ENCODE data around the gene SCARB1. TPM values are rescaled to one million over a fixed set of nuclear protein-coding genes. Genes with fewer than 3 reads are reported as not detected.

Gene SCARB1
- total and polyA plus RNA-seq, 2 donors (not counting 1 experiment from before 2014, with no cell fraction given): 14.7 to 32.5 TPM

DNA sequence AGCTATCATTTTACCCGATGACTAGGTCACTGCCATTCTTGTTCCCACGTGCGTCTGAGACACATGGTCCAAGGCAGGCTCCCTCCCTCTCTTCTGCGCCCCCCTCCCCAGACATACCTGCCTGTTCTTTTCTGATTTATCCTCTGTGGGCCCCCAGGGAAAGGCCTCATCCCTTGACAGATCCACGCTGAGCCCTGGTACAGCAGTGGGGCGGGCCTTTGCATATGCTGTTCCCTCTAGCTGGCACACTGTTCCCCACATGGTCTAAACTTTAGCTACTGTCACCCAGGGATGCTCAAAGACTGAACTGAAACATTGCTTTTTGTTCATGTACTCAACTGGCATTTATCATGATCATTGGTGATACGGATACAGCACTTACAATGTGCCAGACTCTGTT lies 122.5 kb downstream of the SCARB1 start:
- Histone ChIP-seq H3K79me2 (ENCODE audit: control insufficient read depth, insufficient read depth, low read length) (no peaks in the 10 kb centered on the region), H3K4me3 (replicated peaks in 1 of 4; ENCODE audit: control extremely low read depth in 1 of 4, insufficient read depth in 1 of 4, low read depth in 3 of 4, low read length in 4 of 4) (no peak overlapping the region), H4K20me1 (ENCODE audit: control insufficient read depth, extremely low read depth, insufficient read depth, low read length) (no peaks in the 10 kb centered on the region), H3K9ac (ENCODE audit: insufficient read depth, low read length) (no peak overlapping the region), H3K4me1 (ENCODE audit: control insufficient read depth, extremely low read depth, insufficient read depth, low read length) (peaks cover 3% of the 10 kb centered on the region), H3K27ac (ENCODE audit: insufficient read depth, low read length) (no peak overlapping the region), H3K4me2 (ENCODE audit: extremely low read depth, insufficient read depth, low read length) (no peak overlapping the region), H3K36me3 (ENCODE audit: control insufficient read depth, insufficient read depth, low read length) (no peaks in the 10 kb centered on the region), H2AFZ (ENCODE audit: low read length) (no peak overlapping the region), H3K27me3 (ENCODE audit: control insufficient read depth, insufficient read depth, low read length) (no peaks in the 10 kb centered on the region), H3K9me3 (ENCODE audit: control insufficient read depth, insufficient read depth, low read depth, low read length) (no peaks in the 10 kb centered on the region)
- TF ChIP-seq, protein P1, sequence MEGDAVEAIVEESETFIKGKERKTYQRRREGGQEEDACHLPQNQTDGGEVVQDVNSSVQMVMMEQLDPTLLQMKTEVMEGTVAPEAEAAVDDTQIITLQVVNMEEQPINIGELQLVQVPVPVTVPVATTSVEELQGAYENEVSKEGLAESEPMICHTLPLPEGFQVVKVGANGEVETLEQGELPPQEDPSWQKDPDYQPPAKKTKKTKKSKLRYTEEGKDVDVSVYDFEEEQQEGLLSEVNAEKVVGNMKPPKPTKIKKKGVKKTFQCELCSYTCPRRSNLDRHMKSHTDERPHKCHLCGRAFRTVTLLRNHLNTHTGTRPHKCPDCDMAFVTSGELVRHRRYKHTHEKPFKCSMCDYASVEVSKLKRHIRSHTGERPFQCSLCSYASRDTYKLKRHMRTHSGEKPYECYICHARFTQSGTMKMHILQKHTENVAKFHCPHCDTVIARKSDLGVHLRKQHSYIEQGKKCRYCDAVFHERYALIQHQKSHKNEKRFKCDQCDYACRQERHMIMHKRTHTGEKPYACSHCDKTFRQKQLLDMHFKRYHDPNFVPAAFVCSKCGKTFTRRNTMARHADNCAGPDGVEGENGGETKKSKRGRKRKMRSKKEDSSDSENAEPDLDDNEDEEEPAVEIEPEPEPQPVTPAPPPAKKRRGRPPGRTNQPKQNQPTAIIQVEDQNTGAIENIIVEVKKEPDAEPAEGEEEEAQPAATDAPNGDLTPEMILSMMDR (conservative IDR thresholded peaks at IDR 0.05 in 1 of 2, IDR thresholded peaks at IDR 0.05 in 1 of 2; ENCODE audit: low read depth in 1 of 2, low read length in 2 of 2): no peak
- no peak for TF ChIP-seq EZH2 (IDR thresholded peaks at IDR 0.05; ENCODE audit: low read length, missing control alignments)
- no peak for DNase-seq (ENCODE audit: low read depth in 2 of 2)

DNA sequence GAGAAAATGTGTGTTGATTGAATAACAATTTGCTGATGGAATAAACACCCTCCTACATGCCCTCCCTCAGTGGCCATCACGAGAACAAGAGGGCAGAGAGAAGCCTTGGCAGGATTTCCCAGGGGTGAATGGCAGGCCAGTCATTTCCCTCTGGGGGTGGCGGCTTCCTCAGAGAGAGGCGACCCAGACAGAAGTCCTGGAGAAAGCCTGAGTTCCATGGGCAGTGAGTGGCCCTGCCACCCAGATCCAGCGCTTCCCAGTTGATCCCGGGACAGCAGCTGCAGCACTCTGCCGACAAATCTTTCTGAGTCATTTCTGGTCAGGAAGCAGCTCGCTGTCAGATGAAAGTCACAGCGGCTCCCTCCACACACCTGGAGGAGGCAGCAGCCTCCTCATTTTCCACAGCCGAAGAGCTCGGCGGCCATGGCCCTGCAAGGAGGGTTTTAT lies 123.0 kb downstream of the SCARB1 start:
- H2AFZ ChIP-seq (ENCODE audit: low read length): no peak overlapping the region
- H3K4me1 ChIP-seq (ENCODE audit: control insufficient read depth, extremely low read depth, insufficient read depth, low read length): peaks cover 2% of the 10 kb centered on the region
- DNase-seq (ENCODE audit: low read depth in 2 of 2): peak in 1 of 2 donors; percentile 72

DNA sequence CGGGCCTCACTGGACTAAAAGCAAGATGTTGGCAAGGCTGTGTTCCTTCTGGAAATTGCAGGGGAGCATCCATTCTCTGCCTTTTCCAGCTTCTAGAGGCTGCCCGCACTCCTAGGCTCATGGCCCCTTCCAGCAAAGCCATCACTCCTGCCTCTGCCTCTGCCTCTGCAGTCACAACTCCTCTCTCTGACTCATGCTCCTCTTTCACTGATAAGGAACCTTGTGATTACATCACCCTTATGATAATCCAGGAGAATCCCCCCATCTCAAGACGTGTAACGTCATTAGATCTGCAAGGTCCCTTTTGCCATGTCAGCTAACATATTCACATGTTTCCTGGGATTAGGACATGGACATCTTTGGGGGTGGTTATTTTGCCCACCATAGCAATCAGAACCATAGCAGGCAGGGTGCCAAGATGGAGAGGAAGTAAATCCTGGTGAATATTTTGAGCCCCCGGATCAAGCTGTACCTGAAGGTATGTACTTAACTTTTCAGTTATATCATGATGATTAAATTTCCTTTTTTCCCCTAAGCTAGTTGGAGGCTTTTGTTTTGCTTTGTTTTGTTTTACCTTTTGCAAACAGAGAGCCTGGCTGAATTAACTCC lies 123.6 kb downstream of the SCARB1 start:
- Histone ChIP-seq H4K20me1 (ENCODE audit: control insufficient read depth, extremely low read depth, insufficient read depth, low read length) (no peaks in the 10 kb centered on the region), H3K4me1 (ENCODE audit: control insufficient read depth, extremely low read depth, insufficient read depth, low read length) (peaks cover 2% of the 10 kb centered on the region), H3K27ac (ENCODE audit: insufficient read depth, low read length) (no peak overlapping the region), H3K4me2 (ENCODE audit: extremely low read depth, insufficient read depth, low read length) (no peak overlapping the region), H2AFZ (ENCODE audit: low read length) (no peak overlapping the region), H3K79me2 (ENCODE audit: control insufficient read depth, insufficient read depth, low read length) (no peaks in the 10 kb centered on the region), H3K36me3 (ENCODE audit: control insufficient read depth, insufficient read depth, low read length) (no peaks in the 10 kb centered on the region), H3K9me3 (ENCODE audit: control insufficient read depth, insufficient read depth, low read depth, low read length) (no peaks in the 10 kb centered on the region), H3K4me3 (replicated peaks in 1 of 4; ENCODE audit: control extremely low read depth in 1 of 4, insufficient read depth in 1 of 4, low read depth in 3 of 4, low read length in 4 of 4) (no peak overlapping the region), H3K9ac (ENCODE audit: insufficient read depth, low read length) (no peak overlapping the region), H3K27me3 (ENCODE audit: control insufficient read depth, insufficient read depth, low read length) (no peaks in the 10 kb centered on the region)
- peak in 1 of 2 donors; percentile 65 for DNase-seq (ENCODE audit: low read depth in 2 of 2)
- TF ChIP-seq EZH2 (IDR thresholded peaks at IDR 0.05; ENCODE audit: low read length, missing control alignments): no peak
- TF ChIP-seq, protein P1 (conservative IDR thresholded peaks at IDR 0.05 in 1 of 2, IDR thresholded peaks at IDR 0.05 in 1 of 2; ENCODE audit: low read depth in 1 of 2, low read length in 2 of 2): no peak

More for the DNA sequence above, 123.0 kb downstream of the SCARB1 start:
- Histone ChIP-seq H3K9me3 (ENCODE audit: control insufficient read depth, insufficient read depth, low read depth, low read length) (no peaks in the 10 kb centered on the region), H3K9ac (ENCODE audit: insufficient read depth, low read length) (no peak overlapping the region), H3K27ac (ENCODE audit: insufficient read depth, low read length) (no peak overlapping the region), H3K79me2 (ENCODE audit: control insufficient read depth, insufficient read depth, low read length) (no peaks in the 10 kb centered on the region), H3K27me3 (ENCODE audit: control insufficient read depth, insufficient read depth, low read length) (no peaks in the 10 kb centered on the region), H4K20me1 (ENCODE audit: control insufficient read depth, extremely low read depth, insufficient read depth, low read length) (no peaks in the 10 kb centered on the region), H3K4me3 (replicated peaks in 1 of 4; ENCODE audit: control extremely low read depth in 1 of 4, insufficient read depth in 1 of 4, low read depth in 3 of 4, low read length in 4 of 4) (no peak overlapping the region), H3K36me3 (ENCODE audit: control insufficient read depth, insufficient read depth, low read length) (no peaks in the 10 kb centered on the region), H3K4me2 (ENCODE audit: extremely low read depth, insufficient read depth, low read length) (no peak overlapping the region)
- TF ChIP-seq, protein P1 (conservative IDR thresholded peaks at IDR 0.05 in 1 of 2, IDR thresholded peaks at IDR 0.05 in 1 of 2; ENCODE audit: low read depth in 1 of 2, low read length in 2 of 2): no peak
- no peak for TF ChIP-seq EZH2 (IDR thresholded peaks at IDR 0.05; ENCODE audit: low read length, missing control alignments)
